Right lobe of liver (tissue), 6 donors: ENCODE measurements around the gene ABCG5. TPM values are rescaled to one million over a fixed set of nuclear protein-coding genes. Genes with fewer than 3 reads are reported as not detected.

Experiments
- ATAC-seq, 4 donors: fragments of 200-7000 bp; cut with Tn5 transposase; one replicate each; pipeline ENCODE4 v1.9.1; 2020; ENCODE audit warnings: mild to moderate bottlenecking in 4 of 4, moderate library complexity in 4 of 4
- DNase-seq, 3 donors: peaks; one replicate each; pipeline ENCODE4 v3.0.0-alpha.2; 2020
- H3K27ac ChIP-seq, 3 donors: fragments of 200-600 bp; one replicate each; pipeline ENCODE4 v1.8.0; 2022
- H3K27me3 ChIP-seq, 2 donors: fragments of 200-600 bp; one replicate each; pipeline ENCODE4 v1.8.0; 2022
- H3K36me3 ChIP-seq, 4 donors: fragments of 200-600 bp; sonication (generic) in 1 of 4; one replicate each; pipeline versions ENCODE4 v1.5.1 to v1.8.0; 2017 to 2022; ENCODE audit warnings: control low read depth in 1 of 4
- H3K4me1 ChIP-seq, 4 donors: fragments of 200-600 bp; sonication (generic) in 1 of 4; one replicate each; pipeline versions ENCODE4 v1.5.1 to v1.8.0; 2017 to 2022; ENCODE audit warnings: control low read depth in 1 of 4
- H3K4me3 ChIP-seq, 3 donors: fragments of 200-600 bp; one replicate each; pipeline ENCODE4 v1.8.0; 2022
- H3K9me3 ChIP-seq, 4 donors: fragments of 200-600 bp; sonication (generic) in 1 of 4; one replicate each; pipeline versions ENCODE4 v1.5.1 to v1.8.0; 2017 to 2022; ENCODE audit warnings: control low read depth in 1 of 4
- POLR2A ChIP-seq: fragments of 450-650 bp; IDR thresholded peaks from one replicate; pipeline ENCODE4 v1.6.1; 2017; ENCODE audit warnings: antibody characterized with exemption, mild to moderate bottlenecking
- WGBS: methylation state at CpG from one replicate; pipeline ENCODE4 v1.1.6; 2018; ENCODE audit warnings: low coverage, low lambda C conversion rate; ENCODE audit not compliant: insufficient coverage; ENCODE audit errors: missing lambda C conversion rate; 5-methylcytosine and 5-hydroxymethylcytosine counted together
- intact Hi-C, 2 donors: fragments of 100-400 bp; cut with DNase I; formaldehyde crosslinking; loops; one replicate each; pipeline versions ENCODE4 v1.11.2 to v1.14.1; 2022
- total RNA-seq, 6 experiments: library from RNA; depleted of rRNA in 2 of 6; stranded (reverse); fragments of >200 nt in 2 of 6; fragmentation: NEBNext Ultra II Directional in 3 of 6; extraction: Animal tissue kit (Norgen Biotek cat#: 25700) in 3 of 6; gene quantifications; one replicate each; pipeline versions ENCODE4 v1.1.0 to v1.2.4, GENCODE V29; 2016 to 2023
- TF ChIP-seq, protein P1 (sequence below), 4 donors: fragments of 200-600 bp in 3 of 4; fragments of 450-650 bp in 1 of 4; IDR thresholded peaks; one replicate each; pipeline versions ENCODE4 v1.5.1 to v1.8.0; 2016 to 2022; ENCODE audit warnings: antibody characterized with exemption in 4 of 4, mild to moderate bottlenecking in 2 of 4
- donor health status: DM: no; HTN: yes; CAD: no.
- donor health status: DM: no; HTN: no; CAD: no.
- donor health status: DM: no; HTN: no; CAD: no.
- donor health status: DM: no; HTN: yes; CAD: no.
- donor health status: DM: no; HTN: yes; CAD: no.

Gene ABCG5
- total RNA-seq, 6 experiments from 2014 or later: 15.3 to 63.5 (median 35.4) TPM

DNA sequence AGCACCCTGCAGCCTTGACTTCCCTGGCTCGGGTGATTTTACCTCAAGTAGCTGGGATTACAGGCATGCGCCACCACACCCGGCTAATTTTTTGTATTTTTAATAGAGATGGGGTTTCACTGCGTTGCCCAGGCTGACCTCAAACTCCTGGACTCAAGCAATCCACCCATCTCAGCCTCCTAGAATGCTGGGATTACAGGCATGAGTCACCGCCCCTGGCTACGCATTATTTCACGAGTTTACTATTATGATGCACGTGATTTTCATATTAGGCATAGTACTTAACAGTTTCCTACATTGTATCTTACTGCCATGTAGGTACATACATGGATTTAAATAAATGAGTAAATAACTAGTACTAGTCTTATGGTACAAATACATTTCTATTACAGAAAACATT is 60.4 kb downstream of the ABCG5 start:
- H3K9me3 ChIP-seq: no peaks in the 10 kb centered on the region
- TF ChIP-seq POLR2A: no peak
- TF ChIP-seq, protein P1, sequence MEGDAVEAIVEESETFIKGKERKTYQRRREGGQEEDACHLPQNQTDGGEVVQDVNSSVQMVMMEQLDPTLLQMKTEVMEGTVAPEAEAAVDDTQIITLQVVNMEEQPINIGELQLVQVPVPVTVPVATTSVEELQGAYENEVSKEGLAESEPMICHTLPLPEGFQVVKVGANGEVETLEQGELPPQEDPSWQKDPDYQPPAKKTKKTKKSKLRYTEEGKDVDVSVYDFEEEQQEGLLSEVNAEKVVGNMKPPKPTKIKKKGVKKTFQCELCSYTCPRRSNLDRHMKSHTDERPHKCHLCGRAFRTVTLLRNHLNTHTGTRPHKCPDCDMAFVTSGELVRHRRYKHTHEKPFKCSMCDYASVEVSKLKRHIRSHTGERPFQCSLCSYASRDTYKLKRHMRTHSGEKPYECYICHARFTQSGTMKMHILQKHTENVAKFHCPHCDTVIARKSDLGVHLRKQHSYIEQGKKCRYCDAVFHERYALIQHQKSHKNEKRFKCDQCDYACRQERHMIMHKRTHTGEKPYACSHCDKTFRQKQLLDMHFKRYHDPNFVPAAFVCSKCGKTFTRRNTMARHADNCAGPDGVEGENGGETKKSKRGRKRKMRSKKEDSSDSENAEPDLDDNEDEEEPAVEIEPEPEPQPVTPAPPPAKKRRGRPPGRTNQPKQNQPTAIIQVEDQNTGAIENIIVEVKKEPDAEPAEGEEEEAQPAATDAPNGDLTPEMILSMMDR (IDR thresholded peaks at IDR 0.05): no peak
- intact Hi-C loops: no loop called here
- H3K36me3 ChIP-seq: no peaks in the 10 kb centered on the region
- DNase-seq (no peak), ATAC-seq (no peak)
- WGBS: 88% methylated on average over 8 of the region's 8 CpGs
- no peaks in the 10 kb centered on the region for H3K27me3 ChIP-seq
- peaks cover 0 to 4% (median 2%) of the 10 kb centered on the region in 4 donors for H3K4me1 ChIP-seq
- H3K4me3 ChIP-seq: no peak overlapping the region
- no peak overlapping the region for H3K27ac ChIP-seq

DNA sequence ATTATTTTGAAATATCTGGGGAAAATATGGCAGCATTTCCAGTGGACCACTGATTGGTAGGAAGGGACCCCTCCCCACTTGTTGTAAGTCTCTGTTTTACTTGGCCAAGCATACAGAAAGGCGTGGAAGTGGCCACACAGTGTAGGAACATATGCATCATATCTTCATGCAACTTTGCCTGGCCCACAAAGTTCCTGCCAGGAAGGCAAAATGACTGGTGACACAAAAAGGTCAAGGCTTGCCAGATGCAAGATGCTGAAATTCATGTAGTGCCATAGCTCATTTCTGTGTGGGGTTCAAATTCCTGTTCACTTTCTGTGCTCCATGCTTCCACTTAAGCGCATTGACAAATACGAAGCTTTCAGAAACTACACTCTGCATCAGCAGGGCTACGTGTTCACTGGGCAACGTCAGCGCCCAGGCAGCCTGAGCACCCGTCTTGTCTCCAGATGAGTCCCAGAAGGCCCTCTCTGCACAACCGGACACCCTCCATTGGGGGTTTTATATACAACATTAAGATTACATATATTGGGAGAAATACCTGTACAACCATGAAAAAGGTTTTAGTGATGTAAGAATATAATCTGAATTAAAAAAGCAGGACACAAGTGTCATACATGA is 61.2 kb downstream of the ABCG5 start:
- intact Hi-C loops: no loop called here
- Histone ChIP-seq H3K27me3 (no peaks in the 10 kb centered on the region), H3K9me3 (no peaks in the 10 kb centered on the region), H3K27ac (no peak overlapping the region), H3K4me1 (peaks cover 0 to 4% (median 2%) of the 10 kb centered on the region in 4 donors), H3K36me3 (no peaks in the 10 kb centered on the region), H3K4me3 (no peak overlapping the region)
- ATAC-seq (no peak), DNase-seq (no peak)
- WGBS: 92% methylated on average over 7 of the region's 8 CpGs
- TF ChIP-seq, protein P1 (IDR thresholded peaks at IDR 0.05): no peak
- TF ChIP-seq POLR2A: no peak

DNA sequence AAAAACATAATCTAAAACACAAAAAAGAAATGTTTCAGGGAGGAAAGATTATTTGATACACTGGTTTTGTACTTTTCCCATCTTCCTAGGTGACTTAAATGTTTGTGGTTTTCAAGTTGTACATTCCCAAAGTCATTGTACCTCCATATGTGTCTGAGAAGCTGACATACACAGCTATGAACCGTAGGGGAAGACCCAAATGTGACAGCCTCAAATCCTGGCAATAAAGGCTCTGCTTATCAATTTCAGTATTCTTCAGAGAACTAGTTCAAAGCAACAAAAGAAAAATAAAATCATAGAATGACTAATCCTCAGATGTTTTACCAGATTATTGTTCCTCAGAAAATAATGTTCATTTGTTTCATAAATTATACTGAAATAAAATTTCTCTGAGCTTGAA is 62.3 kb downstream of the ABCG5 start:
- Histone ChIP-seq H3K4me3 (no peak overlapping the region), H3K4me1 (peaks cover 0 to 4% (median 2%) of the 10 kb centered on the region in 4 donors), H3K36me3 (no peaks in the 10 kb centered on the region), H3K27me3 (no peaks in the 10 kb centered on the region), H3K9me3 (no peaks in the 10 kb centered on the region), H3K27ac (no peak overlapping the region)
- TF ChIP-seq, protein P1 (IDR thresholded peaks at IDR 0.05): no peak
- no peak for TF ChIP-seq POLR2A
- DNase-seq (no peak), ATAC-seq (no peak)
- 78% methylated on average over 1 of the region's 1 CpG for WGBS
- intact Hi-C loops: no loop called here

DNA sequence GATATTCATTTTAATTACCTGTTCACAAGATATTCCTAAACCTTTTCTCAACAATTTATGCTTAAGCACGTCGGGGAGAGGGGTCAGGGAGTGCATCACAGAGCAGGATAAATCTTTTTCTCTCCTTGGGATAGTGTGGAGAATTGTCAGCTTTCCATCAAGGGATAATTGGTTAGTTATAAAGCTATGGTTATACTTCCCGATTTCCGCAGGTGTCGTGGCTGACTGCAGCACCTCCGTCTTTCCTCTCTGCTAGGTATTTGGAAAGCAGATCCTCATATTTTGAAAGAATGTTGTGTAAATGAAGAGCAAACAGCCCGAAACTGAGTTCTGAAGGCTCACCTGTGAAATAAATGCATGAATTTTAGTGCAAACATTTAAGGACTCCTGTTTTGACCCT is 64.0 kb downstream of the ABCG5 start:
- ATAC-seq: peak in 3 of 4 donors; percentile 27 to 39 (median 34)
- H3K4me1 ChIP-seq: peaks cover 0 to 4% (median 2%) of the 10 kb centered on the region in 4 donors
- WGBS: 12% methylated on average over 7 of the region's 7 CpGs
- peak overlapping the region; percentile 8 to 77 (median 60) for H3K27ac ChIP-seq
- TF ChIP-seq POLR2A: no peak
- TF ChIP-seq, protein P1 (IDR thresholded peaks at IDR 0.05): no peak
- H3K4me3 ChIP-seq: peak overlapping the region; percentile 59 to 75 (median 69)
- intact Hi-C loops: no loop called here
- no peak for DNase-seq
- no peaks in the 10 kb centered on the region for H3K36me3 ChIP-seq
- no peaks in the 10 kb centered on the region for H3K27me3 ChIP-seq
- no peaks in the 10 kb centered on the region for H3K9me3 ChIP-seq
